Neuronal stem cell (in vitro differentiated cells): Measurements from ENCODE around the gene JUN.

ENCODE experiments used
- DNase-seq: peaks from one replicate; pipeline ENCODE4 v3.0.0-alpha.2; 2013; ENCODE audit warnings: low spot score
- H2AFZ ChIP-seq: one replicate; pipeline ENCODE4 v1.6.1; 2013; ENCODE audit warnings: mild to moderate bottlenecking, low read length, inconsistent platforms
- H2AK5ac ChIP-seq: 2 replicates; pipeline ENCODE4 v1.6.1; 2013; ENCODE audit warnings: low read depth, mild to moderate bottlenecking, inconsistent platforms, low read length, moderate library complexity, mixed read lengths
- H2BK120ac ChIP-seq: 2 replicates; pipeline ENCODE4 v1.6.1; 2013; ENCODE audit warnings: low read depth, mild to moderate bottlenecking, inconsistent platforms, low read length, moderate library complexity, mixed read lengths
- H2BK12ac ChIP-seq: one replicate; pipeline ENCODE4 v1.6.1; 2013; ENCODE audit warnings: low read length, inconsistent platforms
- H2BK15ac ChIP-seq: 2 replicates; pipeline ENCODE4 v1.6.1; 2013; ENCODE audit warnings: mild to moderate bottlenecking, low read length, inconsistent platforms, mixed read lengths
- H2BK5ac ChIP-seq: one replicate; pipeline ENCODE4 v1.6.1; 2013; ENCODE audit warnings: inconsistent platforms, mild to moderate bottlenecking, low read length, moderate library complexity
- H3K14ac ChIP-seq: one replicate; pipeline ENCODE4 v1.6.1; 2013; ENCODE audit warnings: low read length, inconsistent platforms
- H3K18ac ChIP-seq: 2 replicates; pipeline ENCODE4 v1.6.1; 2013; ENCODE audit warnings: low read length, inconsistent platforms
- H3K23ac ChIP-seq: 2 replicates; pipeline ENCODE4 v1.6.1; 2013; ENCODE audit warnings: low read depth, mild to moderate bottlenecking, mixed read lengths, low read length, inconsistent platforms; ENCODE audit not compliant: poor library complexity
- H3K27ac ChIP-seq: replicated peaks from 3 replicates; pipeline ENCODE4 v1.5.1; 2013; ENCODE audit warnings: low read length, inconsistent platforms
- H3K27me3 ChIP-seq, 3 experiments: 2 replicates each; pipeline ENCODE4 v1.6.1; 2013; ENCODE audit warnings: low read length in 3 of 3, mild to moderate bottlenecking in 2 of 3, inconsistent platforms in 1 of 3, low read depth in 1 of 3, mixed read lengths in 1 of 3, moderate library complexity in 1 of 3; ENCODE audit not compliant: control insufficient read depth in 3 of 3, insufficient read depth in 3 of 3
- H3K36me3 ChIP-seq, 2 donors: replicated peaks in 1 of 2; 2 replicates each; pipeline ENCODE4 v1.6.1; 2013; ENCODE audit warnings: low read length in 2 of 2; ENCODE audit not compliant: control insufficient read depth in 2 of 2, insufficient read depth in 2 of 2
- H3K4ac ChIP-seq: 2 replicates; pipeline ENCODE4 v1.6.1; 2013; ENCODE audit warnings: inconsistent platforms, mild to moderate bottlenecking, low read length, moderate library complexity
- H3K4me1 ChIP-seq, 2 donors: 1 replicate in 1 of 2; 2 replicates in 1 of 2; pipeline ENCODE4 v1.6.1; 2013; ENCODE audit warnings: low read length in 2 of 2, low read depth in 1 of 2; ENCODE audit not compliant: control insufficient read depth in 2 of 2, insufficient read depth in 1 of 2
- H3K4me2 ChIP-seq: one replicate; pipeline ENCODE4 v1.6.1; 2013; ENCODE audit warnings: mild to moderate bottlenecking, low read length, inconsistent platforms; ENCODE audit not compliant: insufficient read depth, poor library complexity, severe bottlenecking
- H3K4me3 ChIP-seq, 2 donors: 2 replicates each; pipeline ENCODE4 v1.5.1; 2013; ENCODE audit warnings: low read length in 2 of 2, mild to moderate bottlenecking in 2 of 2, inconsistent platforms in 1 of 2, moderate library complexity in 1 of 2
- H3K79me1 ChIP-seq: one replicate; pipeline ENCODE4 v1.6.1; 2013; ENCODE audit warnings: low read depth, mild to moderate bottlenecking, inconsistent platforms, low read length, moderate library complexity
- H3K9ac ChIP-seq: one replicate; pipeline ENCODE4 v1.6.1; 2013; ENCODE audit warnings: mild to moderate bottlenecking, low read depth, low read length, inconsistent platforms; ENCODE audit not compliant: poor library complexity
- H3K9me3 ChIP-seq, 2 donors: replicated peaks in 1 of 2; 2 replicates each; pipeline versions ENCODE3 to v1.6.1; 2013; ENCODE audit warnings: low read length in 2 of 2, mild to moderate bottlenecking in 2 of 2, inconsistent platforms in 1 of 2, low read depth in 1 of 2, mixed read lengths in 1 of 2, moderate library complexity in 1 of 2; ENCODE audit not compliant: control insufficient read depth in 2 of 2, insufficient read depth in 1 of 2
- H4K8ac ChIP-seq: one replicate; pipeline ENCODE4 v1.6.1; 2013; ENCODE audit warnings: low read depth, mild to moderate bottlenecking, inconsistent platforms, low read length, moderate library complexity
- H4K91ac ChIP-seq: one replicate; pipeline ENCODE4 v1.6.1; 2013; ENCODE audit warnings: low read length, low read depth, mild to moderate bottlenecking, inconsistent platforms; ENCODE audit not compliant: poor library complexity
- WGBS, 2 donors: extraction: QIAGEN DNeasy Blood & Tissue Kit; methylation state at CpG; one replicate each; pipeline ENCODE4 v1.1.7; 2013; ENCODE audit warnings: missing lambda C conversion rate in 2 of 2, mixed read lengths in 1 of 2; ENCODE audit not compliant: insufficient read length in 2 of 2, insufficient replicate concordance in 1 of 2; ENCODE audit errors: extremely low coverage in 2 of 2; 5-methylcytosine and 5-hydroxymethylcytosine counted together

Gene JUN

DNA sequence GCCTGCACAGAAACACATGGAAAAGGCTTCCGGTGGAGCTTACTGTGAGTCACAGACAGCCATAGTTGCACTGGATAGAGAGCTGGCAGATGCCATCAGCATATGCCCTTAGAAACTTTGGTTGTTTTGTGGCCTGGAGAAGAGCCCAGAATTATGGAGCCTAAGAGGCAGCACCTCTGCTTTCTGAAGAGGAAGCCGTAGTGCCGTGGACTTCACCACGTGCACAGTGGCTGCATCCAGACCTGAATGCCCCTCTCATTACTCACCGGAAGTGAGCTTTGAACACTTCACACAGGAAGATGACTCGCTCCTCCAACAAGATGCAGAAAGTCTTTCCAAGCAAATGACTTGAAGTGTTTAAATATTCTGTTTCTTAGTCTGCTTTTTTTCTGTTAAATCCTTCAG, 28.4 kb downstream of the JUN start:
- no peaks in the 10 kb centered on the region for H3K79me1 ChIP-seq
- no CpG with 5 or more reads among the region's 6 CpGs for WGBS, 2 donors
- no peak overlapping the region for H3K4me2 ChIP-seq
- no peak overlapping the region for H3K18ac ChIP-seq
- no peaks in the 10 kb centered on the region for H3K36me3 ChIP-seq
- no peak overlapping the region for H3K4ac ChIP-seq
- H2AK5ac ChIP-seq = no peak overlapping the region
- H4K91ac ChIP-seq = no peak overlapping the region
- no peak overlapping the region for H2BK120ac ChIP-seq
- H2BK12ac ChIP-seq = no peak overlapping the region
- H3K4me1 ChIP-seq = peaks cover 3 to 16% of the 10 kb centered on the region in 2 donors
- no peak overlapping the region for H2BK15ac ChIP-seq
- no peak overlapping the region for H2BK5ac ChIP-seq
- no peak overlapping the region for H3K23ac ChIP-seq
- no peaks in the 10 kb centered on the region for H3K27me3 ChIP-seq
- no peak overlapping the region for H3K27ac ChIP-seq
- DNase-seq = no peak
- H3K9ac ChIP-seq = no peak overlapping the region
- H3K9me3 ChIP-seq = no peaks in the 10 kb centered on the region
- no peak overlapping the region for H3K14ac ChIP-seq
- no peak overlapping the region for H3K4me3 ChIP-seq
- H2AFZ ChIP-seq = peak overlapping the region; percentile 82
- H4K8ac ChIP-seq = no peak overlapping the region

- Histone ChIP-seq H3K14ac (no peak overlapping the region), H3K4me2 (no peak overlapping the region), H4K8ac (no peak overlapping the region), H2AK5ac (no peak overlapping the region), H3K9ac (no peak overlapping the region), H2AFZ (peak overlapping the region; percentile 82), H3K23ac (no peak overlapping the region), H3K4me1 (peaks cover 3 to 16% of the 10 kb centered on the region in 2 donors), H2BK15ac (no peak overlapping the region), H2BK12ac (no peak overlapping the region), H3K4ac (no peak overlapping the region), H3K36me3 (no peaks in the 10 kb centered on the region), H3K18ac (no peak overlapping the region), H3K79me1 (no peaks in the 10 kb centered on the region), H3K27me3 (no peaks in the 10 kb centered on the region), H4K91ac (no peak overlapping the region), H2BK5ac (no peak overlapping the region), H3K4me3 (no peak overlapping the region), H2BK120ac (no peak overlapping the region), H3K9me3 (no peaks in the 10 kb centered on the region), H3K27ac (no peak overlapping the region)
- no peak for DNase-seq
- no CpG with 5 or more reads among the region's 7 CpGs for WGBS, 2 donors
Measured at GRCh38 chr1:58754683-58755467, 29.0 kb downstream of the JUN start.

- no peak overlapping the region for H3K4ac ChIP-seq
- H3K27me3 ChIP-seq = no peaks in the 10 kb centered on the region
- H3K9me3 ChIP-seq = no peaks in the 10 kb centered on the region
- no peak overlapping the region for H3K23ac ChIP-seq
- no peak overlapping the region for H4K91ac ChIP-seq
- no peak overlapping the region for H3K14ac ChIP-seq
- H3K4me3 ChIP-seq = no peak overlapping the region
- H2BK12ac ChIP-seq = no peak overlapping the region
- WGBS, 2 donors = no CpG with 5 or more reads among the region's 3 CpGs
- no peaks in the 10 kb centered on the region for H3K79me1 ChIP-seq
- H3K36me3 ChIP-seq = no peaks in the 10 kb centered on the region
- no peak overlapping the region for H3K9ac ChIP-seq
- no peak overlapping the region for H2BK5ac ChIP-seq
- no peak overlapping the region for H4K8ac ChIP-seq
- DNase-seq = no peak
- no peak overlapping the region for H3K18ac ChIP-seq
- H3K4me1 ChIP-seq = peaks cover 3 to 16% of the 10 kb centered on the region in 2 donors
- H2AK5ac ChIP-seq = no peak overlapping the region
- no peak overlapping the region for H2BK15ac ChIP-seq
- no peak overlapping the region for H2BK120ac ChIP-seq
- H2AFZ ChIP-seq = no peak overlapping the region
- no peak overlapping the region for H3K4me2 ChIP-seq
- H3K27ac ChIP-seq = no peak overlapping the region
Measured at GRCh38 chr1:58754073-58754613, 29.7 kb downstream of the JUN start.

DNA sequence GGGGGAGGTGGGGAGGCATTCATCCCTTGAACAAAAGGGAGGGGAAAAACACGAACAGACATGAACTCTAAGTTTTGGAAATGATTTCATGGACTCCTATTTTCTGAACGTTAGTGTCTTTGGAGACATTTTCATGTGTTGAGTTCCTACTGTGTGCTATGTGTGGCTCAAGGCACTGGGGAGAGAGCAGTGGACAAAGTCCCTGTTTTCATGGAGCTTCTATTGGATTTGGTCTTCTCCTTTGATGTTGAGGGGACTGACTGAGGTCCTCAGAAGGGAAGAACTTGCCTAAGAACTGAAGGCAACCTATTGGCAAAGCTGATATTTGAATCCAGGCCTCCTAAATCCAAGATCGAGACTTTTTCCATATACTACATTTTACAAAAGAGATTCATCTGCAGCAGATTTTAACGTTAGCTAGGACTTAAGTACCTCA, 30.4 kb downstream of the JUN start:
- Histone ChIP-seq H3K14ac (no peak overlapping the region), H2BK15ac (no peak overlapping the region), H3K4me3 (no peak overlapping the region), H4K8ac (no peak overlapping the region), H2AK5ac (no peak overlapping the region), H2BK120ac (no peak overlapping the region), H3K27ac (no peak overlapping the region), H2BK12ac (no peak overlapping the region), H3K4me2 (no peak overlapping the region), H3K9me3 (no peaks in the 10 kb centered on the region), H3K23ac (no peak overlapping the region), H3K4ac (no peak overlapping the region), H3K18ac (no peak overlapping the region), H4K91ac (no peak overlapping the region), H3K27me3 (no peaks in the 10 kb centered on the region), H2AFZ (peak overlapping the region; percentile 61), H2BK5ac (no peak overlapping the region), H3K79me1 (no peaks in the 10 kb centered on the region), H3K4me1 (peaks cover 3 to 21% of the 10 kb centered on the region in 2 donors), H3K9ac (no peak overlapping the region), H3K36me3 (no peaks in the 10 kb centered on the region)
- no CpG with 5 or more reads among the region's 4 CpGs for WGBS, 2 donors
- DNase-seq = no peak
